ENCODE measurements around the gene CD52.

- TF ChIP-seq POLR2AphosphoS5 (IDR thresholded peaks at IDR 0.05; ENCODE audit: low read depth) (no peak), CTCF (conservative IDR thresholded peaks at IDR 0.05; ENCODE audit: low read depth in 2 of 2) (no peak), EZH2 (IDR thresholded peaks at IDR 0.05; ENCODE audit: low read depth, unreplicated experiment) (no peak), EZH2phosphoT487 (IDR thresholded peaks at IDR 0.05; ENCODE audit: unreplicated experiment) (no peak), REST (IDR thresholded peaks at IDR 0.05; ENCODE audit: unreplicated experiment) (no peak), CREB1 (CRISPR knock-in tag; IDR thresholded peaks at IDR 0.05; ENCODE audit: low read depth) (no peak), ETS1 (IDR thresholded peaks at IDR 0.05) (no peak), STAT1 (IDR thresholded peaks at IDR 0.05; ENCODE audit: unreplicated experiment) (no peak), NANOG (IDR thresholded peaks at IDR 0.05; ENCODE audit: borderline replicate concordance) (no peak), JUNB (IDR thresholded peaks at IDR 0.05; ENCODE audit: unreplicated experiment) (no peak), ZNF114 (CRISPR knock-in tag; IDR thresholded peaks at IDR 0.05) (no peak), ZNF331 (CRISPR knock-in tag; IDR thresholded peaks at IDR 0.05; ENCODE audit: low read depth) (no peak), ZNF462 (CRISPR knock-in tag; IDR thresholded peaks at IDR 0.05) (no peak)
Measured at GRCh38 chr1:26315874-26316850, 1.6 kb upstream of the CD52 start.
